Testis (tissue), 2 donors: ENCODE data around the gene CCM2.

Experiments
- POLR2A ChIP-seq: fragments of 450-650 bp; IDR thresholded peaks from one replicate; pipeline ENCODE4 v1.6.1; 2017; ENCODE audit warnings: antibody characterized with exemption, mild to moderate bottlenecking, moderate library complexity
- TF ChIP-seq, protein P1 (sequence below), 3 experiments: fragments of 450-650 bp in 2 of 3; fragments of 200-600 bp in 1 of 3; sonication (generic) in 1 of 3; IDR thresholded peaks; one replicate each; pipeline ENCODE4 v1.5.1; 2016 to 2019; ENCODE audit warnings: antibody characterized with exemption in 3 of 3, mild to moderate bottlenecking in 2 of 3, moderate library complexity in 1 of 3

DNA sequence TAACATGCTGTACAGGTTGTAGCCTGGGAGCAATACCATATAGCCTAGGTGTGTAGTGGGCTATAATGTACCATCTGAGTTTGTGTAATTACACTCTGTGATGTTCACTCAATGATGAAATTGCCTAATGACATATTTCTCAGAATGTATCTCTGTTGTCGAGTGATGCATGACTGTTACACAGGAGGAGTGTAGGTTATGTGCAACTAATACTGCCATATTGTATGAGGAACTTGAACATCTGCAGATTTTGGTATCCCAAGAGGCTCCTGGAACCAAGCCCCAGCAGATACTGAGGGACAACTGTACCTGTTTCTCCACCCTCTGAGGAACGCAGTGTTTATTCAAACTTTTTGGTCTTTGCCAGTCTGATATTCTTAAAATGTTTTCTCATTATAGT lies 50.2 kb downstream of the CCM2 start:
- TF ChIP-seq, protein P1, sequence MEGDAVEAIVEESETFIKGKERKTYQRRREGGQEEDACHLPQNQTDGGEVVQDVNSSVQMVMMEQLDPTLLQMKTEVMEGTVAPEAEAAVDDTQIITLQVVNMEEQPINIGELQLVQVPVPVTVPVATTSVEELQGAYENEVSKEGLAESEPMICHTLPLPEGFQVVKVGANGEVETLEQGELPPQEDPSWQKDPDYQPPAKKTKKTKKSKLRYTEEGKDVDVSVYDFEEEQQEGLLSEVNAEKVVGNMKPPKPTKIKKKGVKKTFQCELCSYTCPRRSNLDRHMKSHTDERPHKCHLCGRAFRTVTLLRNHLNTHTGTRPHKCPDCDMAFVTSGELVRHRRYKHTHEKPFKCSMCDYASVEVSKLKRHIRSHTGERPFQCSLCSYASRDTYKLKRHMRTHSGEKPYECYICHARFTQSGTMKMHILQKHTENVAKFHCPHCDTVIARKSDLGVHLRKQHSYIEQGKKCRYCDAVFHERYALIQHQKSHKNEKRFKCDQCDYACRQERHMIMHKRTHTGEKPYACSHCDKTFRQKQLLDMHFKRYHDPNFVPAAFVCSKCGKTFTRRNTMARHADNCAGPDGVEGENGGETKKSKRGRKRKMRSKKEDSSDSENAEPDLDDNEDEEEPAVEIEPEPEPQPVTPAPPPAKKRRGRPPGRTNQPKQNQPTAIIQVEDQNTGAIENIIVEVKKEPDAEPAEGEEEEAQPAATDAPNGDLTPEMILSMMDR (IDR thresholded peaks at IDR 0.05): no peak
- TF ChIP-seq POLR2A: no peak
